HG03342 (cell line): ENCODE results near the gene GALNT14.
A peak's percentile ranks its signal among the peaks of the same experiment; 100 is the strongest.

Experiments
- ATAC-seq: cut with Tn5 transposase; IDR thresholded peaks from one replicate; pipeline ENCODE4 v1.9.1; 2021; ENCODE audit warnings: mild to moderate bottlenecking, moderate library complexity; ENCODE audit not compliant: unreplicated experiment

The GALNT14 gene

GRCh38 chr2:31060397-31060796 is 77.8 kb downstream of the GALNT14 start:
- ATAC-seq: no peak

GRCh38 chr2:31058096-31059035 is 79.9 kb downstream of the GALNT14 start:
- ATAC-seq: no peak

GRCh38 chr2:31057691-31058090 is 80.5 kb downstream of the GALNT14 start:
- no peak for ATAC-seq

GRCh38 chr2:31055938-31056337 is 82.3 kb downstream of the GALNT14 start:
- no peak for ATAC-seq

- no peak for ATAC-seq
Observed at GRCh38 chr2:31054842-31055388, 83.3 kb downstream of the GALNT14 start.

- no peak for ATAC-seq
Observed at GRCh38 chr2:31053929-31054782, 84.1 kb downstream of the GALNT14 start.

GRCh38 chr2:31052284-31052683 is 86.0 kb downstream of the GALNT14 start:
- no peak for ATAC-seq

- ATAC-seq: no peak
Observed at GRCh38 chr2:31051258-31052140, 86.7 kb downstream of the GALNT14 start.

- ATAC-seq: no peak
Observed at GRCh38 chr2:31049916-31050588, 88.2 kb downstream of the GALNT14 start.

- no peak for ATAC-seq
Observed at GRCh38 chr2:31049264-31049663, 89.0 kb downstream of the GALNT14 start.

GRCh38 chr2:31047599-31047998 is 90.6 kb downstream of the GALNT14 start:
- ATAC-seq: no peak

GRCh38 chr2:31038385-31038784 is 99.9 kb downstream of the GALNT14 start:
- ATAC-seq: no peak

GRCh38 chr2:31037058-31037457 is 101.2 kb downstream of the GALNT14 start:
- no peak for ATAC-seq

- ATAC-seq: no peak
Observed at GRCh38 chr2:31033032-31033431, 105.2 kb downstream of the GALNT14 start.

GRCh38 chr2:31032475-31032874 is 105.8 kb downstream of the GALNT14 start:
- no peak for ATAC-seq

GRCh38 chr2:31031132-31031706 is 107.0 kb downstream of the GALNT14 start:
- peak; percentile 88 for ATAC-seq

- ATAC-seq: no peak
Observed at GRCh38 chr2:31028417-31028816, 109.8 kb downstream of the GALNT14 start.

GRCh38 chr2:31027549-31027948 is 110.7 kb downstream of the GALNT14 start:
- no peak for ATAC-seq

- ATAC-seq: no peak
Observed at GRCh38 chr2:31023541-31023940, 114.7 kb downstream of the GALNT14 start.

GRCh38 chr2:31020713-31021112 is 117.5 kb downstream of the GALNT14 start:
- ATAC-seq: no peak
